Astrocyte of the cerebellum (primary cell): Measurements from ENCODE around the gene FOXN4.

ENCODE experiments used
- DNase-seq: peaks from one replicate; pipeline ENCODE4 v3.0.0-alpha.2; 2011; ENCODE audit warnings: low read depth
- H3K4me3 ChIP-seq: 2 replicates; pipeline ENCODE4 v1.5.1; 2011; ENCODE audit warnings: mild to moderate bottlenecking, low read depth, low read length, moderate library complexity
- in situ Hi-C: cut with HindIII; loops from 2 replicates; pipeline ENCODE4 v1.10.0; 2017; ENCODE audit warnings: low sequenced_read_pairs
- TF ChIP-seq, protein P1 (sequence below): IDR thresholded peaks from 2 replicates; pipeline ENCODE4 v1.5.1; 2012; ENCODE audit warnings: low read length, low read depth, moderate library complexity, mild to moderate bottlenecking; ENCODE audit errors: missing control alignments

FOXN4 gene

DNA sequence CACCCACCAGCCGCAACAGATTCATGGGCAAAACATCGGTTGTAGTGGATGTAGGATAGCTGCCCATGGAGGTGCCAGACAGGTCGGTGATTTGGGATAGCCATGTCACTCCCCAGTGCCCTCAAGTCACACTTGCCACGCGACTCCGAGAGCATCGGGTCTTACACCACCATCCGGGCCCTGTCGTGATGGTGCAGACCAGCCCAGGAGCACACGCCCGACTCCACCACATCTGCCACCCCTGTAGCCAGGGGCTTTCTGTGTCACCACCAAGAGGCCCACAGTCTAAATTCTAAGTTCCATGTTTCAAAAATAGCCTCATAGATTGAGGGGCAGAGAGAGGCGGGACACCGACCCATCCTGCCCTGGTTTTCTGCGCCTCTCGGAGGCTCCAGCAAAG, 18.0 kb downstream of the FOXN4 start:
- in situ Hi-C loops: no loop called here
- TF ChIP-seq, protein P1, sequence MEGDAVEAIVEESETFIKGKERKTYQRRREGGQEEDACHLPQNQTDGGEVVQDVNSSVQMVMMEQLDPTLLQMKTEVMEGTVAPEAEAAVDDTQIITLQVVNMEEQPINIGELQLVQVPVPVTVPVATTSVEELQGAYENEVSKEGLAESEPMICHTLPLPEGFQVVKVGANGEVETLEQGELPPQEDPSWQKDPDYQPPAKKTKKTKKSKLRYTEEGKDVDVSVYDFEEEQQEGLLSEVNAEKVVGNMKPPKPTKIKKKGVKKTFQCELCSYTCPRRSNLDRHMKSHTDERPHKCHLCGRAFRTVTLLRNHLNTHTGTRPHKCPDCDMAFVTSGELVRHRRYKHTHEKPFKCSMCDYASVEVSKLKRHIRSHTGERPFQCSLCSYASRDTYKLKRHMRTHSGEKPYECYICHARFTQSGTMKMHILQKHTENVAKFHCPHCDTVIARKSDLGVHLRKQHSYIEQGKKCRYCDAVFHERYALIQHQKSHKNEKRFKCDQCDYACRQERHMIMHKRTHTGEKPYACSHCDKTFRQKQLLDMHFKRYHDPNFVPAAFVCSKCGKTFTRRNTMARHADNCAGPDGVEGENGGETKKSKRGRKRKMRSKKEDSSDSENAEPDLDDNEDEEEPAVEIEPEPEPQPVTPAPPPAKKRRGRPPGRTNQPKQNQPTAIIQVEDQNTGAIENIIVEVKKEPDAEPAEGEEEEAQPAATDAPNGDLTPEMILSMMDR: no peak
- no peak for DNase-seq
- H3K4me3 ChIP-seq: no peak overlapping the region

GRCh38 chr12:109290061-109290460, 19.0 kb downstream of the FOXN4 start:
- TF ChIP-seq, protein P1: no peak
- in situ Hi-C loops: no loop called here
- no peak overlapping the region for H3K4me3 ChIP-seq
- no peak for DNase-seq

GRCh38 chr12:109289551-109289950, 19.5 kb downstream of the FOXN4 start:
- in situ Hi-C loops: no loop called here
- H3K4me3 ChIP-seq: no peak overlapping the region
- no peak for DNase-seq
- TF ChIP-seq, protein P1: no peak

GRCh38 chr12:109289004-109289403, 20.1 kb downstream of the FOXN4 start:
- in situ Hi-C loops: no loop called here

DNA sequence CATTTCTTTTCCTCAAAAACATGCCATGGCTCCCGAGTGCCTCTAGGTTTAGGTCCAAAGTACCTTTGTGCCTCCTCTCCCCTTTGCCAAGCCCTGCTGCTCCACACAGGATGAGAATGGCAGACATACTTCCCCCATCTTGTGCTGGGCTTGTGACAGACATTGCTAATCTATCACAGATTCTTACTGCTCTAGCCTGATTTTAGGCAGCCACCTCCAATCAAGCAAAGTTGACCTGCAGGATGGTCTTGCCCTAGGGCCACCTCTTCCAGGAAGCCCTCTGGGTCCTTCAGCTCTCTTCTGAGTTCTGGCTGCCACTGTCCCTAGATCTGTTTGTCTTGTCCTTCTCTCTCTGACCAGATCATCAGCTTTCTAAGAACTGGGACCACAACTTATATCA, 20.5 kb downstream of the FOXN4 start:
- no peak for DNase-seq
- in situ Hi-C loops: no loop called here
- no peak overlapping the region for H3K4me3 ChIP-seq
- TF ChIP-seq, protein P1: no peak

More at GRCh38 chr12:109289004-109289403, 20.1 kb downstream of the FOXN4 start:
- TF ChIP-seq, protein P1: no peak
- DNase-seq: no peak
- no peak overlapping the region for H3K4me3 ChIP-seq

GRCh38 chr12:109287811-109288469, 21.1 kb downstream of the FOXN4 start:
- in situ Hi-C loops: no loop called here
- TF ChIP-seq, protein P1: no peak
- no peak overlapping the region for H3K4me3 ChIP-seq
- no peak for DNase-seq
